T47D (cell line): ENCODE measurements around the gene FHIT.

Experiments
- DNase-seq, 2 experiments: peaks; one replicate each; pipeline versions ENCODE4 v3.0.0 to v3.0.0-alpha.2; 2011 to 2012; ENCODE audit warnings: low read depth in 1 of 2, low spot score in 1 of 2
- JUND ChIP-seq: IDR thresholded peaks from 2 replicates; pipeline ENCODE4 v1.6.1; 2012; ENCODE audit warnings: low read depth
- in situ Hi-C: cut with HindIII; loops from 2 replicates; pipeline ENCODE4 v1.10.0; 2016; ENCODE audit warnings: low sequenced_read_pairs, low pct_unique_long_range_greater_than_20kb

The FHIT gene

DNA sequence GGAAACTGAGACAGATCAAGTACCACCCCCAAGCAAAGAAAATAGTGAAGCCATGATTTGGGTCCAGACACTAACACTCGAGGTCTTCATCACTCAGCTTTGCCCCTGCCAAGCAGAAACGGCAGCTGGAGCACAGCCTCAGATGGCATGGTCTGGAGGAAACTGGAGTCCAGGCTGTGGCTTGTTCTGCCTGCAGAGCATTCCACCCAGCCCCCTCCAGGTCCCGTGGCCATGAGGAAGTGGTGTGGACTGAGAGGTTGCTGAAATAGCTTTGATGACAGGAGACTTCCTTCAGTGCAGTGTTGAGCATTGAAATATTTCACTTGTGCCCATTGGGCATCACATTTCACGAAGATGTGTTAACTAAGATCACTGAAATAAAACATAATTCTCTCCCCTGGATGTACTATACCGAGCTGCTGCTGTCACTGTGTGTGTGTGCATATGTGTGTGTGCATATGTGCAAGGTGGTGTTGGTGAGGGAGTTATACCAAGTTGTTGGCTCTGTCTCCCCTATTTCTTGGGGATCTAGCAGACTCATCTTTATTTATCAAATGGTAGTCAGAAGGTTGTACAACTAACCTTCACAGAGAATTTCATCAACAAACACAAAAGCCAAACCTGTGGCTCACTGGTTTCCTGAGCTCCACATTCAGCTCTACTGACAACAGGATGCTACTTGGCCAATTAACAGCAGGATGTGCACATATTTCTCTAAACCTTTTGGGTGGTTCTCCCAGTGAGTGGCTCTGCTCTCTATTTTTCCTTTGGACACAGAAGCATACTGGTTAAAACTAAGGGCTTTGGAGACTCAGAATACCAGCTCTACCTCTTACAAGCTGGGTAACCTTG lies 1541.3 kb downstream of the FHIT start:
- no peak for DNase-seq
- in situ Hi-C loops = no loop called here
- TF ChIP-seq JUND = no peak

DNA sequence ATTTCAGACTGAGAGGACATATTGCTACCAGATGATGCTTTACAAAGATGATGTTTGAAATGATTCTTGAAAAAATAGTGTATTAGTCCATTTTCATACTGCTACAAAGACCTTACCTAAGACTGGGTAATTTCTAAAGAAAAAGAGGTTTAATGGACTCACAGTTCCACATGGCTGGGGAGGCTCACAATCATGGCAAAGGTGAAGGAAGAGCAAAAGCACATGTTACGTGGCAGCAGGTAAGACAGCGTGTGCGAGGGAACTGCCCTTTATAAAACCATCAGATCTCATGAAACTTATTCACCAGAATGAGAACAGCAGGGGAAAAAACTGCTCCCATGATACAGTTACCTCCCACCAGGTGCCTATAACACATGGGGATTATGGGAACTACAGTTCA lies 1543.0 kb downstream of the FHIT start:
- no peak for TF ChIP-seq JUND
- in situ Hi-C loops = no loop called here
- no peak for DNase-seq

DNA sequence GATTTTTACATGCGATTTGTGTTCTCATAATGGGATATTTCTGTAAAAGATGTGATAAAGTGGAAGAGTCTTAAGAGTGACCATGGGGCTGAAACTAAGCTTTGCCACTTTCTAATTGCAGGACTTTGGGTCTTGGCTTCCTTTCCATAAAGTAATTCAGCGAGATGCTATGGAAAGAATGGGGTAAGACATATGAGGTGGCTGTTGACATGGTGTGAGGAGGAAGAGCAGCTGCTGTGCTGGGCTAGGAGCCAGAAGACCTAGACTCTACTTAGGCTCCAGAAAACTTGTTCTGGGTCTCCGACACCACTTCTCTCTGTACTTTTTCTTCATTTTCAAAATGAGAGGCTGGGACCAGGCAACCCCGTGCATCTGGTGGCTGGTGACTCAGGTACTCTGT lies 1547.0 kb downstream of the FHIT start:
- no peak for TF ChIP-seq JUND
- in situ Hi-C loops = no loop called here
- no peak for DNase-seq

DNA sequence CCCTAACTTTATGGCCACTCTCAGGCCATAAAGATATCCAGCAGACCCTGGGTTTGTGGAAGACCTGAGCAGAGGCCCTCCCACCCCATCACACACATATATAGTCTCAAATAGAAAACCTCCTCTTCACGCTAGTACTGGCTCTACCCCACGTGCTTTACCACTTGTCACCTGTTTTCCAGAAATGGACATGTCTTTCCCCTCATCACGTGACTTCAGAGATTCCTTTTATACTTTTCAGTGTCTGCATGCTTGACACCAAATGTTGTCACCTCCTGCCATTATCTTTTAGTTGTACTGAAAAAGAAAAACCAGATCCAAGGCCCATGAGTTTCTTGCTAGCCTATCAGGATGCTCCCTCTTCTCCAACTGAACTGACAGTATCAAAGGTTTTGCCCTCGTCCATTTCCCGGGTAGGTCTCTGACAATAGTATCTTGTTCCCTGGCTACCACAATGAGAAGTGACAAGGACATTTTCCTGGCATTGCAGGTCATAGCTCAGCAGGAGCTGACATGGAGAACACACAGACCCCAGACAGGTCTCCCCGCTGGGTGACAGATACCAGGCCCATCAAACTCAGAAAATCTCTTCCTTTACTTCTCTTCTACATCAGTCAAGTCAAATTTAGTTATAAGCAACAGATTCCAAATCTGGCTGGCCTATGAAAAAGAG lies 1551.5 kb downstream of the FHIT start:
- in situ Hi-C loops = no loop called here
- DNase-seq = no peak
- no peak for TF ChIP-seq JUND
